GM06990 (cell line): ENCODE results near the gene ZNF174.

Experiments used
- DNase-seq: peaks from one replicate; pipeline ENCODE4 v3.0.0-alpha.2; 2011; ENCODE audit not compliant: insufficient read length; ENCODE audit errors: extremely low read depth
- H3K27me3 ChIP-seq: replicated peaks from 2 replicates; pipeline ENCODE4 v1.6.0; 2011; ENCODE audit warnings: low read length; ENCODE audit not compliant: control insufficient read depth, insufficient read depth
- H3K36me3 ChIP-seq: 2 replicates; pipeline ENCODE4 v1.5.1; 2011; ENCODE audit warnings: low read length; ENCODE audit not compliant: control insufficient read depth, insufficient read depth
- H3K4me3 ChIP-seq: replicated peaks from 2 replicates; pipeline ENCODE4 v1.5.1; 2011; ENCODE audit warnings: low read depth, mild to moderate bottlenecking, control low read depth, low read length
- CTCF ChIP-seq: IDR thresholded peaks from 2 replicates; pipeline ENCODE4 v1.5.1; 2011; ENCODE audit warnings: low read length, control low read depth, mild to moderate bottlenecking, inconsistent platforms; ENCODE audit not compliant: insufficient read depth, poor library complexity, severe bottlenecking

ZNF174 gene

GRCh38 chr16:3363793-3364192, 37.2 kb upstream of the ZNF174 start:
- Histone ChIP-seq H3K27me3 (no peaks in the 10 kb centered on the region), H3K4me3 (no peak overlapping the region), H3K36me3 (no peaks in the 10 kb centered on the region)
- no peak for TF ChIP-seq CTCF
- DNase-seq: no peak

- DNase-seq: peak; percentile 82
- H3K36me3 ChIP-seq: no peaks in the 10 kb centered on the region
- peak overlapping the region; percentile 62 for H3K4me3 ChIP-seq
- TF ChIP-seq CTCF: no peak
- no peaks in the 10 kb centered on the region for H3K27me3 ChIP-seq
Measured at GRCh38 chr16:3364774-3365427, 36.1 kb upstream of the ZNF174 start.

GRCh38 chr16:3369073-3369472, 31.9 kb upstream of the ZNF174 start:
- DNase-seq: no peak
- Histone ChIP-seq H3K4me3 (no peak overlapping the region), H3K36me3 (no peaks in the 10 kb centered on the region), H3K27me3 (no peaks in the 10 kb centered on the region)
- no peak for TF ChIP-seq CTCF

- no peaks in the 10 kb centered on the region for H3K36me3 ChIP-seq
- H3K27me3 ChIP-seq: no peaks in the 10 kb centered on the region
- no peak overlapping the region for H3K4me3 ChIP-seq
- no peak for TF ChIP-seq CTCF
- no peak for DNase-seq
Measured at GRCh38 chr16:3375680-3376079, 25.3 kb upstream of the ZNF174 start.

- Histone ChIP-seq H3K36me3 (peaks cover 6% of the 10 kb centered on the region), H3K27me3 (no peaks in the 10 kb centered on the region; the same call in 1 of the 2 replicates), H3K4me3 (no peak overlapping the region)
- DNase-seq: no peak
- no peak for TF ChIP-seq CTCF
Measured at GRCh38 chr16:3377917-3378316, 23.1 kb upstream of the ZNF174 start.

GRCh38 chr16:3383045-3383448, 18.0 kb upstream of the ZNF174 start:
- Histone ChIP-seq H3K4me3 (no peak overlapping the region), H3K36me3 (peaks cover 22% of the 10 kb centered on the region), H3K27me3 (no peaks in the 10 kb centered on the region; the same call in 1 of the 2 replicates)
- TF ChIP-seq CTCF: no peak
- DNase-seq: peak; percentile 18
